HG03575 (cell line): Measurements from ENCODE around the gene LRRC8A.
"Not testable (repeated sequence)": the region's sequence is repeated elsewhere in the genome, so short reads cannot be mapped to it uniquely, and the experiment has no call there.

ENCODE experiments used
- ATAC-seq: cut with Tn5 transposase; IDR thresholded peaks from one replicate; pipeline ENCODE4 v1.9.1; 2021; ENCODE audit not compliant: unreplicated experiment, insufficient number of reproducible peaks, low FRiP score; ENCODE audit errors: extremely low read depth

The LRRC8A gene

GRCh38 chr9:128881884-128882676, at the start of gene LRRC8A, which contains the start of gene KYAT1:
TSS of gene LRRC8A (plus strand) at chr9:128882133. CDS start at chr9:128907165, 25,032 bp downstream.
TSS of gene KYAT1 (minus strand) at chr9:128881950. CDS start at chr9:128845405, 36,545 bp downstream.
- peak; percentile 45 for ATAC-seq

GRCh38 chr9:128833696-128834095, 48.2 kb upstream of the LRRC8A start:
- ATAC-seq: no peak

GRCh38 chr9:128835246-128836210, 46.4 kb upstream of the LRRC8A start:
- no peak for ATAC-seq

GRCh38 chr9:128836509-128837145, 45.3 kb upstream of the LRRC8A start:
- ATAC-seq: no peak

GRCh38 chr9:128838338-128838737, 43.6 kb upstream of the LRRC8A start:
- no peak for ATAC-seq

GRCh38 chr9:128840524-128840923, 41.4 kb upstream of the LRRC8A start:
- no peak for ATAC-seq

GRCh38 chr9:128841694-128842492, 40.0 kb upstream of the LRRC8A start:
- ATAC-seq: no peak

GRCh38 chr9:128843171-128843570, 38.8 kb upstream of the LRRC8A start:
- not testable (repeated sequence) for ATAC-seq

- no peak for ATAC-seq
These were observed 36.6 kb upstream of the LRRC8A start for GRCh38 chr9:128845186-128845931.

GRCh38 chr9:128846680-128847030, 35.3 kb upstream of the LRRC8A start:
- ATAC-seq: no peak

- no peak for ATAC-seq
These were observed 34.1 kb upstream of the LRRC8A start for GRCh38 chr9:128847803-128848202.

GRCh38 chr9:128851024-128851423, 30.9 kb upstream of the LRRC8A start:
- ATAC-seq: not testable (repeated sequence)

GRCh38 chr9:128851779-128852600, 29.9 kb upstream of the LRRC8A start:
- ATAC-seq: not testable (repeated sequence)

- ATAC-seq: not testable (repeated sequence)
These were observed 29.3 kb upstream of the LRRC8A start for GRCh38 chr9:128852646-128853045.

GRCh38 chr9:128854454-128854853, 27.5 kb upstream of the LRRC8A start:
- not testable (repeated sequence) for ATAC-seq

- not testable (repeated sequence) for ATAC-seq
These were observed 23.5 kb upstream of the LRRC8A start for GRCh38 chr9:128858476-128858875.

GRCh38 chr9:128860937-128861336, 21.0 kb upstream of the LRRC8A start:
- ATAC-seq: no peak
